ENCODE measurements around the gene WDR62. TPM values are rescaled to one million over a fixed set of nuclear protein-coding genes. Genes with fewer than 3 reads are reported as not detected.

WDR62 gene
- total and polyA plus RNA-seq, 10 of the 15 experiments (the other 5 are each of a cell fraction or from before 2014, with no cell fraction given), result 0.08 to 20.6 (median 10.9) TPM

GRCh38 chr19:36084231-36085009, 29.7 kb downstream of the WDR62 start:
- intact Hi-C loops (cut with micrococcal nuclease; ENCODE audit: unreplicated experiment), result no loop called here
- H4K20me1 ChIP-seq (ENCODE audit: control insufficient read depth, insufficient read depth), result no peaks in the 10 kb centered on the region
- H3K27me3 ChIP-seq (replicated peaks in 1 of 2; ENCODE audit: control insufficient read depth in 2 of 2, insufficient read depth in 2 of 2, low read length in 1 of 2), result no peaks in the 10 kb centered on the region
- no peak overlapping the region for H3K9ac ChIP-seq (ENCODE audit: control insufficient read depth, insufficient read depth, low read length)
- TF ChIP-seq FOXM1 (IDR thresholded peaks at IDR 0.05; ENCODE audit: low read depth, low read length) (no peak), ZSCAN29 (IDR thresholded peaks at IDR 0.05) (no peak), HDAC6 (IDR thresholded peaks at IDR 0.05; ENCODE audit: unreplicated experiment) (no peak), IRF5 (IDR thresholded peaks at IDR 0.05; ENCODE audit: borderline replicate concordance) (no peak), POLR2AphosphoS2 (IDR thresholded peaks at IDR 0.05; ENCODE audit: low read depth, low read length) (no peak), DPF2 (IDR thresholded peaks at IDR 0.05) (no peak), ASH2L (IDR thresholded peaks at IDR 0.05; ENCODE audit: borderline replicate concordance, low read depth) (no peak), ATF7 (IDR thresholded peaks at IDR 0.05; ENCODE audit: low read depth) (no peak), FOS (IDR thresholded peaks at IDR 0.05; ENCODE audit: borderline replicate concordance, extremely low read depth, insufficient read length) (no peak), EP300 (IDR thresholded peaks at IDR 0.05; ENCODE audit: borderline replicate concordance in 1 of 2, control insufficient read depth in 1 of 2, low read depth in 2 of 2, low read length in 2 of 2) (no peak)
- ChIA-PET RAD21 (ENCODE audit: unreplicated experiment) (no interaction called here), SMC1A (ENCODE audit: uncharacterized antibody, unreplicated experiment) (no interaction called here), CTCF (no interaction called here), POLR2A (no interaction called here)
- DNase-seq (ENCODE audit: low read depth, low spot score) (no peak), ATAC-seq (no peak), FAIRE-seq (no peak)
- WGBS (ENCODE audit: insufficient coverage, insufficient replicate concordance, low lambda C conversion rate, missing lambda C conversion rate), result 85% methylated on average over 12 of the region's 12 CpGs
- no peak overlapping the region for H3K4me3 ChIP-seq
- H3K27ac ChIP-seq (ENCODE audit: control insufficient read depth, insufficient read depth), result no peak overlapping the region
- no peak overlapping the region for H3K4me2 ChIP-seq (ENCODE audit: control insufficient read depth, insufficient read depth)
- H2AFZ ChIP-seq (ENCODE audit: control insufficient read depth, low read depth, low read length), result no peak overlapping the region
- H3K79me2 ChIP-seq (ENCODE audit: control insufficient read depth, insufficient read depth, low read length), result no peaks in the 10 kb centered on the region
- peaks cover 25 to 36% of the 10 kb centered on the region in 2 experiments; a peak in 3 of 4 replicates for H3K36me3 ChIP-seq (ENCODE audit: control insufficient read depth in 2 of 2, insufficient read depth in 2 of 2, low read length in 1 of 2)
- in situ Hi-C loops (cut with MboI), result no loop called here
- no peaks in the 10 kb centered on the region for H3K9me3 ChIP-seq (replicated peaks; ENCODE audit: control insufficient read depth, insufficient read depth, low read length)
- no peaks in the 10 kb centered on the region for H3K4me1 ChIP-seq (ENCODE audit: control insufficient read depth, insufficient read depth, low read length)
- no TSS peak for BruUV-seq (replicated peaks)
